CD4-positive, CD25-positive, alpha-beta regulatory T cell (primary cell): ENCODE measurements around the gene AGBL1. TPM values are rescaled to one million over a fixed set of nuclear protein-coding genes. Genes with fewer than 3 reads are reported as not detected.

ENCODE experiments used
- ATAC-seq, 2 donors: fragments of 150-1000 bp; cut with Tn5 transposase; one replicate each; pipeline ENCODE4 v1.10.0; 2021; ENCODE audit warnings: low read depth in 2 of 2, moderate number of reproducible peaks in 2 of 2, moderate library complexity in 1 of 2
- DNase-seq, 3 donors: peaks; one replicate each; pipeline versions ENCODE4 v3.0.0 to v3.0.0-alpha.2; 2012 to 2022; ENCODE audit warnings: mixed read lengths in 1 of 3
- H3K27ac ChIP-seq: one replicate; pipeline ENCODE4 v1.7.0; 2013; ENCODE audit warnings: mild to moderate bottlenecking, low read length; ENCODE audit not compliant: insufficient read depth, poor library complexity, severe bottlenecking
- H3K27me3 ChIP-seq: one replicate; pipeline ENCODE4 v1.7.0; 2013; ENCODE audit warnings: low read length; ENCODE audit not compliant: control insufficient read depth, insufficient read depth
- H3K36me3 ChIP-seq: one replicate; pipeline ENCODE4 v1.7.0; 2013; ENCODE audit warnings: mild to moderate bottlenecking, low read length, moderate library complexity; ENCODE audit not compliant: control insufficient read depth, insufficient read depth
- H3K4me1 ChIP-seq: 2 replicates; pipeline ENCODE4 v1.7.0; 2013; ENCODE audit warnings: mild to moderate bottlenecking, low read length; ENCODE audit not compliant: insufficient read depth, control insufficient read depth, poor library complexity, severe bottlenecking
- H3K4me3 ChIP-seq: one replicate; pipeline ENCODE4 v1.7.0; 2013; ENCODE audit warnings: low read depth, mild to moderate bottlenecking, low read length, moderate library complexity
- H3K9me3 ChIP-seq, 2 experiments: 1 replicate in 1 of 2; 2 replicates in 1 of 2; pipeline ENCODE4 v1.7.0; 2013; ENCODE audit warnings: low read length in 2 of 2, mild to moderate bottlenecking in 1 of 2, moderate library complexity in 1 of 2; ENCODE audit not compliant: control insufficient read depth in 2 of 2
- H3K27ac Mint-ChIP-seq, 3 donors: one replicate each; pipeline ENCODE4 v1.8.0; 2020 to 2022; ENCODE audit warnings: mild to moderate bottlenecking in 3 of 3, mixed read lengths in 3 of 3, moderate library complexity in 2 of 3
- H3K27me3 Mint-ChIP-seq: one replicate; pipeline ENCODE4 v1.8.0; 2022; ENCODE audit warnings: mild to moderate bottlenecking, mixed read lengths
- H3K36me3 Mint-ChIP-seq: one replicate; pipeline ENCODE4 v1.8.0; 2020; ENCODE audit warnings: mixed read lengths
- H3K4me1 Mint-ChIP-seq, 4 donors: one replicate each; pipeline ENCODE4 v1.8.0; 2020 to 2022; ENCODE audit warnings: mixed read lengths in 4 of 4, mild to moderate bottlenecking in 1 of 4
- H3K4me3 Mint-ChIP-seq, 4 donors: one replicate each; pipeline ENCODE4 v1.8.0; 2020 to 2022; ENCODE audit warnings: mild to moderate bottlenecking in 4 of 4, mixed read lengths in 4 of 4, moderate library complexity in 3 of 4
- H3K9me3 Mint-ChIP-seq, 7 donors: one replicate each; pipeline ENCODE4 v1.8.0; 2020 to 2022; ENCODE audit warnings: mixed read lengths in 7 of 7, mild to moderate bottlenecking in 3 of 7, moderate library complexity in 2 of 7
- polyA plus RNA-seq, 4 donors: library from polyadenylated mRNA; unstranded; fragments of 300-500 nt; fragmentation: Illumina TruSeq; gene quantifications; one replicate each; pipeline ENCODE4 v1.2.3, GENCODE V29; 2021
- total RNA-seq: library from RNA; stranded (reverse); gene quantifications from one replicate; pipeline ENCODE4 v1.2.3, GENCODE V29; 2022

The AGBL1 gene
- total and polyA plus RNA-seq, 5 donors from 2014 or later: not detected

DNA sequence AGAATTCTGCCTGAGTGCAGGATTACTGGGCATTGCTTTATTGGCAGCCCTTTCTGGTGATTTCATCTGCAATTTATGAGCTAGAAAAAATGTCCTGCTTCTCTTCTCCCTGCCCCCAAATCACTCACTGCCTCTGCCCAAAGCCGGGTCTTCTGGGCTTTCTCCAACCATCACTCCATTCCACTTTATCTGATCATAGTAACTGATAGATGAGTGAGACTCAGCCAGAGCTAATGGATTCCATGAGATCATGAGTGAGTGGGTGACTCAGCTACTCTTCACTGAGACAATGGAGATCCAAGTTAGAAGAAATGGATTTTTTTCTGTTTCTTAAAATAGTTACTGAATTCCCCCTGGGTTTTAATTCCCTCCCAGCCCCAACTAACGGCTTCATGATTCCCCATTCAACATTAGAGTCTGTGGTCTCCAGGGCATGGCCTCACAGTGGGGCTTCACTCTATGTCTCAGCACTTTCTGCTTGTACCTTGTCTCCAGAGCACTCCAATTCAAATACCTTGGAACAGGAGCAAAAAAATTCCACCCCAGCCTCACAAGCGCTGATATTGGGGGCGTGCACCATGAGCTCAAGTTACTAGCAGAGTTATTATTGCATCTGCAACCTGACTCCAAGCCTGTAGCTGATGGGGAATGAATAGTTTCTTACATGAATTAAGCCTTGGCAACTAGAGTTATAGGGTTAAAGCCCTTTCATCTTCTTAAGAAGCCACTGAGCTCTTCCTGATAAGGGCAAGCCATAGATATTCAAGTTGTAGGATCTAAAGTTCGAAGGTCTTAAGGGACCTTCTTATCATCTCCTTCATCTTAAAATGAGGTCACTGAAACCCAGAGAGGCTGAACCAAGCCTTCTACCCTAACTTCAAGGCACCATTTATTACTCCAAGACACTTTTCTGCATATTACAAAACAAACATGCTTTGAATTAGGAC is 85.9 kb downstream of the AGBL1 start:
- Mint-ChIP-seq H3K4me3 (no peak overlapping the region), H3K36me3 (no peaks in the 10 kb centered on the region), H3K4me1 (no peaks in the 10 kb centered on the region), H3K27me3 (no peaks in the 10 kb centered on the region), H3K9me3 (peaks cover 0 to 2% (median 0%) of the 10 kb centered on the region in 7 donors), H3K27ac (no peak overlapping the region)
- DNase-seq: no peak
- Histone ChIP-seq H3K9me3 (no peaks in the 10 kb centered on the region), H3K4me3 (no peak overlapping the region), H3K36me3 (no peaks in the 10 kb centered on the region), H3K4me1 (no peaks in the 10 kb centered on the region), H3K27me3 (peaks cover 3% of the 10 kb centered on the region), H3K27ac (no peak overlapping the region)
- no peak for ATAC-seq

DNA sequence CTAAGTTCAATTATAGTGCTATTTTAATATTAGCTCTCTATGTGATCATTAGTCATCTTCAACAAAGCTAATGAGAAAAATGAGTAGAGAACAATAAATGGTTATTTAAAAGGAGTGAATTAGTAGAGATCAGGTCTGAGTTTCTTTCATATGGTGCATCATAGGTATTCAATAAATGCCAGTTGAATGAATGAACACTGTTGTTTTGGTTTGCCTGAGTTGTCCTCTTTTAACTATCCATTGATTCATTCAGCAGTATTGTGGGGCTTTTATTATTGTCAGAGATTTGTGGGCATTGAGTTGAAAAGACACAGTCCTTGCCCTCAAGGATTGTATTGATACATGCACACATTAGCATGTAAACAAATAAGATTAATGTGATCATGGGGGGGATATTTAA is 88.2 kb downstream of the AGBL1 start:
- Histone ChIP-seq H3K27ac (no peak overlapping the region), H3K4me3 (no peak overlapping the region), H3K4me1 (no peaks in the 10 kb centered on the region), H3K27me3 (peaks cover 3% of the 10 kb centered on the region), H3K36me3 (no peaks in the 10 kb centered on the region), H3K9me3 (no peaks in the 10 kb centered on the region)
- ATAC-seq: no peak
- H3K4me3 Mint-ChIP-seq: no peak overlapping the region
- DNase-seq: no peak
- no peaks in the 10 kb centered on the region for H3K36me3 Mint-ChIP-seq
- H3K27ac Mint-ChIP-seq: no peak overlapping the region
- H3K4me1 Mint-ChIP-seq: no peaks in the 10 kb centered on the region
- H3K27me3 Mint-ChIP-seq: peaks cover under 1% of the 10 kb centered on the region
- H3K9me3 Mint-ChIP-seq: peaks cover 0 to 1% (median 0%) of the 10 kb centered on the region in 7 donors

DNA sequence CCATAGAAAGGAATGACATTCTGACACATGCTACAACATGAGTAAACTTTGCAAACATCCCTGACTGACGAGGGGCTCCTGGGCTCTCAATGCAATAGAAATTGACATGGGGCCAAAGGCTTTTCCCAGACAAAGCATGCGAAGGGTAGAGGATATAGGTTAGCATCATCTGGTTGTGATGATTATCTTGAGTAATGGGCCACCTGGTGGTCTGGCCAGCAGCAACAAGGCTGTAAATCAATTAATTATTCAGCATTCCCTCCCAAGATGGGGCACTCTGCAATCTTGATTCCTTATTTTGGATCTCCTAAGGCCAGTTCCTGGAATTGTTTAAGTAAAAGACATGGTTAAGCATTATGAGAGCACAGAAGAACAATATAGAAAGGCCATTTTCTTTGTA is 99.2 kb downstream of the AGBL1 start:
- no peak overlapping the region for H3K27ac ChIP-seq
- no peaks in the 10 kb centered on the region for H3K4me1 ChIP-seq
- Mint-ChIP-seq H3K4me3 (no peak overlapping the region), H3K4me1 (no peaks in the 10 kb centered on the region), H3K9me3 (peaks cover 0 to 13% (median 4%) of the 10 kb centered on the region in 7 donors), H3K27ac (no peak overlapping the region), H3K36me3 (no peaks in the 10 kb centered on the region), H3K27me3 (peaks cover 4% of the 10 kb centered on the region)
- H3K36me3 ChIP-seq: no peaks in the 10 kb centered on the region
- H3K9me3 ChIP-seq: peaks cover 0 to 4% of the 10 kb centered on the region in 2 experiments
- no peaks in the 10 kb centered on the region for H3K27me3 ChIP-seq
- ATAC-seq (no peak), DNase-seq (no peak)
- H3K4me3 ChIP-seq: no peak overlapping the region

DNA sequence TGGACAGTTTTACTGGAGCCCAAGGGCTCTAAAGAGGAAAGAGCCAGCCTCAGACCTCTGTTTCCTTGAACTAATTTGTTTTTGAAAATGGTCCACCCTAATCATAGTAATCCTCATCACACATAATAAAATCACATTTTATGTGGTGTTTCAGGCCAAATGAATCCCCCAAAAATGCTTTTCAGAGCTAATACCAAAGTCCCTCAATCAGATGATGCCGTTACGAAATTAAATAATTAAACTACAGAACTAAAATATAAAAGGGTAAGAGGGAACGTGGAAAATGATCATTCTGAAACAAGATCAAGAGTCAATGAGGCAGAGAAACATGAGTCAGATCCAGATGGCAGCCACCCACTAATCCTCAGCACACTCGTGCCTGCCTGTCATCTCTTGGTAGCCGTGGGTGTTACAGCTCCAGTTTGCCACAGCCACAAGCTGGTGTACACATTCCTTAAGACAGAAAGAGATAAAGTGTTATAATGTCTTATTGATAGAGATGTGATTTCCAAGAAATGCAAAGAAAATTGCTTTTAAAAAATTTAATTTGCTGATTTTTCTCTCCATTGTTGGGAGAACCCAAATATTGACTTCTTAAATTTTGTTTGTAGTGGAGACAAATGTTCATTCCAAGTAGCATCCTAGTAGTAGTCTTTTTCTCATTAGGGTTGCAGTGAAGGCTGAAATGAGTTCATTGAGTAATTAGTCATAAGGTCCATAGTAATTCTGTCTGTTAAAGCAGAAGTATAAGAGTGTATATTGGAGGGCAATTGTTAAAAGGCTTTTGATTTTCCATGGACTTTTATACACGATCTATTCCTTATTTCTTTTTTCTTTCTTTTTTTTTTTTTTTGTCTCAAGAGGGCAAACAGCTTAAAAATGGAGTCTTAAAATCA is 104.2 kb downstream of the AGBL1 start:
- Mint-ChIP-seq H3K27ac (no peak overlapping the region), H3K4me3 (no peak overlapping the region), H3K4me1 (no peaks in the 10 kb centered on the region), H3K36me3 (no peaks in the 10 kb centered on the region), H3K9me3 (no peaks in the 10 kb centered on the region), H3K27me3 (peaks cover 4% of the 10 kb centered on the region)
- Histone ChIP-seq H3K36me3 (no peaks in the 10 kb centered on the region), H3K4me1 (no peaks in the 10 kb centered on the region), H3K27me3 (no peaks in the 10 kb centered on the region), H3K4me3 (no peak overlapping the region), H3K27ac (no peak overlapping the region), H3K9me3 (no peaks in the 10 kb centered on the region)
- ATAC-seq (no peak), DNase-seq (no peak)

DNA sequence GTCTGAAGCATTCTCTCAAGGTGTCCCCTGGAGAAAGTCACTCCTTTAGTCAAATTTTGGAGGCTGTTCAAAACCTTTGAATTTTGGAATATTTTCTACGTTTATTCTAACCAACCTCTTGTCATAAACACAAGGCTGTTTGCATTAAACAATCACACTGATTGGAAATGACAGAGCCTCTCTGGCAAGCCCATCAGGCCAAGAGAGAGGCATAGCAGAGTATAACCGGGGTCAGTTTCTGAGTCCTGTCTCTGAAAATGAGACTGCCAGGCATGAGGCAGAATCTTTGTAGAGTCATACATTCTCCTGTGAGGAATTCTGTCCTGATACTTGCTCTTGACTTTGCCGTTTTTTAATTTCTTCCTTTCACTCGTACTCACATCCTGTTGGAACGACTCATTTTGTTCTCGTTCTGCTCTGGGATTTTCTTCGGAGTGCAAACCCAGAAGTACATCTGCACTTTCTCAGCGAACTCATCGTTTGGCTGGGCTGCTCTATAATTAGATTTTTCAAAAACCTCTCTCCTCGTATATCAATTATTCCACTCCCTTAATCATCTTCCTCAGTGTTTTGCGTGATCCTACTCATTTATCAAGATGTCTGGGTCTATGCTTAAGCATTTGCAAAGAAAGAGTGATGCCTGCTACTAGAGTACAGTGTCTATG is 114.2 kb downstream of the AGBL1 start:
- H3K27ac ChIP-seq: no peak overlapping the region
- no peak for ATAC-seq
- no peaks in the 10 kb centered on the region for H3K9me3 ChIP-seq
- DNase-seq: no peak
- Mint-ChIP-seq H3K4me3 (no peak overlapping the region), H3K4me1 (no peaks in the 10 kb centered on the region), H3K36me3 (no peaks in the 10 kb centered on the region), H3K9me3 (peaks cover 0 to 2% (median 0%) of the 10 kb centered on the region in 7 donors), H3K27me3 (no peaks in the 10 kb centered on the region), H3K27ac (no peak overlapping the region)
- H3K4me3 ChIP-seq: no peak overlapping the region
- H3K4me1 ChIP-seq: no peaks in the 10 kb centered on the region
- no peaks in the 10 kb centered on the region for H3K36me3 ChIP-seq
- H3K27me3 ChIP-seq: no peaks in the 10 kb centered on the region

DNA sequence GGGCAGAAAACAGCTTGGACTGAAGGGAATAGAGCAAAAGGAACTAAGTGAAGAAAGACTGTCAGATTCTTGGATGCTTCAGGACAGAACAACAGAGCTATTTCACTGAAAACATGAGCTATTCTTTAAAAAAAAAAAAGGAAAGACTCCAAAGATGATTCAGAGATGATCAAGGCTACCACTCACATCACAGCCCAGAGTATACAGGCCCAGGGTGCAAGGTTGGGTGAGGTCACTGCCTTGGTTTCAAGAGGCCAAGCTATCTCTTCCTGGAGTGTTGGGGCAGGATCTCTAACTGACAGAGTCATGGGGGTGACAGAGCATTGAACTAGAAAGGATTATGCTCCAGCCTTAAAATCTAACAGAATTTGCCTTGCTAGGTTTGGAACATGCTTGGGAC is 118.1 kb downstream of the AGBL1 start:
- Histone ChIP-seq H3K27ac (no peak overlapping the region), H3K36me3 (no peaks in the 10 kb centered on the region), H3K9me3 (no peaks in the 10 kb centered on the region), H3K4me3 (no peak overlapping the region), H3K27me3 (no peaks in the 10 kb centered on the region), H3K4me1 (no peaks in the 10 kb centered on the region)
- no peak for DNase-seq
- H3K36me3 Mint-ChIP-seq: no peaks in the 10 kb centered on the region
- H3K4me1 Mint-ChIP-seq: no peaks in the 10 kb centered on the region
- ATAC-seq: no peak
- H3K4me3 Mint-ChIP-seq: no peak overlapping the region
- H3K27me3 Mint-ChIP-seq: peaks cover 2% of the 10 kb centered on the region
- H3K27ac Mint-ChIP-seq: no peak overlapping the region
- peaks cover 0 to 4% (median 0%) of the 10 kb centered on the region in 7 donors for H3K9me3 Mint-ChIP-seq

DNA sequence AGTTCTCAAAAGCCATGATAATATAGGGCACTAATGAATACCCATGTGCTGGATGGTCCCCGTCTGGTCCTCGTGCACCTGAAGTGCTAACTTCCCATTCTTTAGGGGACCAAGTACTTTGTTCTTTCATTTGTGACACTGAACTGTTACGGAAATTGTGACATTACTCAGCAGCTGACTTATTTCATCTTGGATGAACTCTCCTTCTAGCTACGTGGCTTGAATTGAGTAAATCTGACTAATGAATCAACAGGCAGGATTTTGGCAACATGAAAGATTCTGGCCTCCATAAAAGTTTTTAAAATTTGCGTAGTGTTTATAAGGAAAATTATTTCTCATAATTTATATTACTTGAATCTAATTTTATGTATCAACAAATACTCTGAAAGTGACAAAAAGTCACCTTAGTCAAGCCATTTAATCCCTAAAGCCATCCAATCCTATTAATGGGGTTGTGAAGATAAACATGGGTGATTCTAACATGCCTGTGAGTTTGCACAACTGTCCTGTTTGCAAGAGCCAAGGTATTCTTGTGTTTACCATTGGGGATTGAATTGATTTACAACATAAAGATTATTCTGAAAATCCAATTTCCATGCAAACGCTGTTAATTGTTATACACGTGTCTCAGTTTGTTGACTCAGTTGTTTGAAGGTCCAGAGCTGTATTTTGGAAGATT is 119.9 kb downstream of the AGBL1 start:
- H3K9me3 ChIP-seq: no peaks in the 10 kb centered on the region
- no peaks in the 10 kb centered on the region for H3K27me3 ChIP-seq
- H3K36me3 ChIP-seq: no peaks in the 10 kb centered on the region
- Mint-ChIP-seq H3K36me3 (no peaks in the 10 kb centered on the region), H3K27me3 (peaks cover 5% of the 10 kb centered on the region), H3K4me3 (no peak overlapping the region), H3K4me1 (no peaks in the 10 kb centered on the region), H3K9me3 (peaks cover 0 to 6% (median 0%) of the 10 kb centered on the region in 7 donors), H3K27ac (no peak overlapping the region)
- ATAC-seq (no peak), DNase-seq (no peak)
- H3K4me3 ChIP-seq: no peak overlapping the region
- H3K4me1 ChIP-seq: no peaks in the 10 kb centered on the region
- no peak overlapping the region for H3K27ac ChIP-seq
